ENCODE measurements around the gene CYP27B1.

- TF ChIP-seq CTCF (IDR thresholded peaks at IDR 0.05; ENCODE audit: low read length) (no peak), EZH2phosphoT487 (IDR thresholded peaks at IDR 0.05; ENCODE audit: low read length) (no peak)
Measured at GRCh38 chr12:57739387-57739786, 27.5 kb downstream of the CYP27B1 start.
